ENCODE results near the gene BRSK1.

BRSK1 gene

DNA sequence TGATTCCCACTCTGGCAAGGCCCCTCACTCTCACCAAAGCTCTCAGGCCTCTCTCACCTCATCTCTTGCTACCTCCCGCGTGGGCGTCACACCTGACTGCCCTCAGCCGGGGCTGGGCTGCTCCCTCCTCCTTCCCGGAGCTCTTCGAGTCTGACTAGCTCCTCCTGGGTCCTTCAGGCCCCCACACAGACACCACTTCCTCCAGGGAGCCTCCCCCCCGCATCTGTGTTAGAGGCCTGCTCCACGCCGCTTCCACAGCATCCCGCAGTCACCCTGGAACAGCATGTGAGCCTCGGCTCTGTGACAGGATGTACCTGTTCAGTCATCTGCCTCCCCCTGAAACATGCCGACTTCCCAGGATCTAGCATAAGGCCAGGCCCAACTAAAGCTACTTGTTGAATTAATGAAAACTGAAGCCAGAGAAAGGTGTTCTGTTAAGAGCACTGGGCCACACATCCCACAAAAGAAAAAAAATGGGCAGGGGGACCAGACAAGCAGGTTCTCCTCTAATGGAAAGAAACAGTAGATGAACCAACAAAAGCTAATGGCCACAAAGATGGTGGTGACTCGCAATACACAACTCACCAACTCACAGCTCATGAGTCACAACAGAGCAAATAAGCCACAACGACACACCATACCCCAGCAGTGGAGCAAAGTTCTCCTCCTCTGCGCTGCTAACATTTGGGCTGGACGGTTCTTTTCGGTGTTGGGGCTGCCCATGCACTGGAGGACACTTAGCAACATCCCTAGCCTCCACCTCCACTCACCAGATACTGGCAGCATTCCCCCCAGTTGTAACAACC lies 28.0 kb upstream of the BRSK1 start:
- DNase-seq (ENCODE audit: low read depth), result peak; percentile 8
- Histone ChIP-seq H3K27me3 (replicated peaks; ENCODE audit: control insufficient read depth, insufficient read depth, low read length) (no peaks in the 10 kb centered on the region), H3K4me3 (ENCODE audit: low read length) (peak overlapping the region; percentile 94), H3K9me3 (ENCODE audit: control insufficient read depth, low read length) (no peaks in the 10 kb centered on the region), H3K9ac (ENCODE audit: low read length) (no peak overlapping the region), H3K36me3 (ENCODE audit: control insufficient read depth, insufficient read depth, low read length, severe bottlenecking) (no peaks in the 10 kb centered on the region), H3K4me1 (ENCODE audit: control insufficient read depth, insufficient read depth, low read length) (peaks cover 51% of the 10 kb centered on the region)

DNA sequence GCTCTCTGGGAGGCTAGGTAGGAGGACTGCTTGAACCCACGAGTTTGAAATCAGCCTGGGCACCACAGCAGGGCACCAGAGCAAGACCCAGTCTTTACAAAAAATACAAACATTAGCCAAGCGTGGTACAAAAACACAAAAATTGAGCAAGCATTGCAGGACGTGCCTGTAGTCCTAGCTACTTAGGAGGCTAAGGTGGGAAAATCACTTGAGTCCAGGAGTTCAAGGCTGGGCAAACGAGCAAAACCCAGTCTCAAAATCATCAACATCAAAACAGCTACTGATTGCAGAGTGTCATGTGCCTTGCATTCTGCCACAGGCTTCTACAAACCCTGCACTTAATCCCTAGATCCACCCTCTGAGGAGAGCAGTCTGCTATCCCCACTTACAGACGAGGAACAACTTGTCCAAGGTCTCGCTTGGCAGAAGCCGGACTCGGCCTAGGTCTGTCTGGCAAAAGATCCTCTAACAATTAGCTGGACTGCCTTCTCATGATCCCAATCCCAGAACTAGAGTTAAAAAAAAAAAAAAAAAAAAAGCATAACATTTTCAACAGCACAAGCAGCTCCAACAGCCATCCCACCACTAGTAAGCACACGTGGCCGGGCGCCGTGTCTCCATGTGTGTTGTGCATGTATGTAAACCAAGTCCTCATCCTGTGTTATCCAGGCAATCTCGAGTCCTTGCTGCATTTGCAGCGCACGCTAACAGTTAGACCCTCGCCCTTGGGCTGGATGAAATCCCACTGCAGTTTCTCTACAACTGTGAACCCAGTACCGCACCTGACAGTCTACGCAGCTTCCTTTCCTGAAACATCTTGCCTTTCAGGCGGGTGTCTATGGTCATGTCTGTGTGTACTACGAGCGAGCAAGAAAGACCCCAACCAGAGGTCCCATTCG lies 27.0 kb upstream of the BRSK1 start:
- DNase-seq (ENCODE audit: low read depth), result no peak
- no peaks in the 10 kb centered on the region for H3K36me3 ChIP-seq (ENCODE audit: control insufficient read depth, insufficient read depth, low read length, severe bottlenecking)
- peak overlapping the region; percentile 94 for H3K4me3 ChIP-seq (ENCODE audit: low read length)
- H3K9me3 ChIP-seq (ENCODE audit: control insufficient read depth, low read length), result no peaks in the 10 kb centered on the region
- H3K9ac ChIP-seq (ENCODE audit: low read length), result peak overlapping the region; percentile 99
- peaks cover 51% of the 10 kb centered on the region for H3K4me1 ChIP-seq (ENCODE audit: control insufficient read depth, insufficient read depth, low read length)
- no peaks in the 10 kb centered on the region for H3K27me3 ChIP-seq (replicated peaks; ENCODE audit: control insufficient read depth, insufficient read depth, low read length)

DNA sequence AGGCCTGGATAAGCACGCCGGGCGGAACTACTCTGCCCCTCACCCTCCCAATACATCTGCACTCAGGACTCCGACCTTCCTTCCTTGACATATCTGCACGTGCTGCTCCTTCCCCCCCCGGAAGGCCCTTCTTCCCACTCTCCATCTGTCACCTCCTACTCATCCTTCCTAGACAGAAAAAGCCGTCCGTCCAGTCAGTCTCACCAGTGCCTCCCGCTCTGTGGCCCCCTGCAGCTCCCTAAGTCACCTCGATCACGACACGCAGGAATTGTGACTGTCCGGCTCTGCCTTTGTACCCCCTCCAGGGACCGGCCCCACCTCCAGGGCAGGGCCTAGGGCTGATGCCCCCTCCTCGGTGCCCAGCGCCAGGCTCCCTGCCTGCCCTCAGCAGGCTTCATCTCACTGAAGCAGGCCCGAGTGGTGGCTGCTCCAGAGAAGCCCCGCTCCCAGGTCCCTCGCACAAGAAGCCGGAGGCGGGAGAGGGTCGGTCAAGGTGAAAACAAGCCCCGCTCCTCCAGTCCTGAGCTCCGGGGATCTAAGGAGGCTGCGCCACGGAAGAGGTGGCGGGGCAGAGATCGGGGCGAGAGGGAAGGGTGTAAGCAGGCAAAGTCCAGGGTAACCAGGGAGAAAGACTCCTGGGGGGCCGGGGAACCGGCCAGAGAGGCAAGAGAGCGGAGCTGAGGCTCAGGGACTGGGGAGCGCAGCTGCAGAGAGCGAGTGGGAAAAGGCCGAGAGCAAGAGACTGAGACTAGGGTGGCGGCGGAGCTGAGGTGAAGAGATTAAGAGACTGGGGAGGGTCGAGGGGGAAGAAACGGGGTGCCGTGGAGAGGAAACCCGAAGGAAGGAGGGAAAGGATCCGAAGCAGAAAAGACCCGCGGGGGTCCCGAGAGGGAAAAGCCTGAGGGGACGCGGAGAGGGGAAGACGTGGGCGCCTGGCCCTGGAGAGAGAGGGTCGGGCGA lies 26.1 kb upstream of the BRSK1 start:
- no peaks in the 10 kb centered on the region for H3K36me3 ChIP-seq (ENCODE audit: control insufficient read depth, insufficient read depth, low read length, severe bottlenecking)
- H3K4me3 ChIP-seq (ENCODE audit: low read length), result peak overlapping the region; percentile 94
- H3K9ac ChIP-seq (ENCODE audit: low read length), result peak overlapping the region; percentile 99
- no peaks in the 10 kb centered on the region for H3K9me3 ChIP-seq (ENCODE audit: control insufficient read depth, low read length)
- peaks cover 50% of the 10 kb centered on the region for H3K4me1 ChIP-seq (ENCODE audit: control insufficient read depth, insufficient read depth, low read length)
- peak; percentile 55 for DNase-seq (ENCODE audit: low read depth)
- H3K27me3 ChIP-seq (replicated peaks; ENCODE audit: control insufficient read depth, insufficient read depth, low read length), result no peaks in the 10 kb centered on the region

DNA sequence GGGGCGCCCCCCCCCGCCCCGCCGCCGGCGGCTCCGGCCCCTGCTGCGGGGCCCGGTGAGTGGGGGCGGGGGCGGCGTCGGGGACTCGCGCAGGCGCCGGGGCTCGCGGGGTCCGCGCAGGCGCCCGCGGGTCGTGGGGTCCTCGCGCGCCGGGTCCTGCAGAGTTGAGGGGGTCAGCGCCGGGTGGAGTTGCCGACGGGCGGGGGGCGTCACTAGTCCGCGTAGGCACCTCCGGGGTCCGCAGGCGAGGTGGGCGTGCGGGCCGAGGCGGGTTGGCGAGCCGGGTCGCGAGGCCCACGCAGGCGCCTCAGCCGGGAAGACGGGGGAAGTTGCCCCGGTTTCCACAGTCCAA lies 25.3 kb upstream of the BRSK1 start:
- Histone ChIP-seq H3K9ac (ENCODE audit: low read length) (peak overlapping the region; percentile 99), H3K4me3 (ENCODE audit: low read length) (peak overlapping the region; percentile 94), H3K27me3 (replicated peaks; ENCODE audit: control insufficient read depth, insufficient read depth, low read length) (no peaks in the 10 kb centered on the region), H3K4me1 (ENCODE audit: control insufficient read depth, insufficient read depth, low read length) (peaks cover 43% of the 10 kb centered on the region), H3K36me3 (ENCODE audit: control insufficient read depth, insufficient read depth, low read length, severe bottlenecking) (no peaks in the 10 kb centered on the region), H3K9me3 (ENCODE audit: control insufficient read depth, low read length) (no peaks in the 10 kb centered on the region)
- DNase-seq (ENCODE audit: low read depth), result peak; percentile 66

DNA sequence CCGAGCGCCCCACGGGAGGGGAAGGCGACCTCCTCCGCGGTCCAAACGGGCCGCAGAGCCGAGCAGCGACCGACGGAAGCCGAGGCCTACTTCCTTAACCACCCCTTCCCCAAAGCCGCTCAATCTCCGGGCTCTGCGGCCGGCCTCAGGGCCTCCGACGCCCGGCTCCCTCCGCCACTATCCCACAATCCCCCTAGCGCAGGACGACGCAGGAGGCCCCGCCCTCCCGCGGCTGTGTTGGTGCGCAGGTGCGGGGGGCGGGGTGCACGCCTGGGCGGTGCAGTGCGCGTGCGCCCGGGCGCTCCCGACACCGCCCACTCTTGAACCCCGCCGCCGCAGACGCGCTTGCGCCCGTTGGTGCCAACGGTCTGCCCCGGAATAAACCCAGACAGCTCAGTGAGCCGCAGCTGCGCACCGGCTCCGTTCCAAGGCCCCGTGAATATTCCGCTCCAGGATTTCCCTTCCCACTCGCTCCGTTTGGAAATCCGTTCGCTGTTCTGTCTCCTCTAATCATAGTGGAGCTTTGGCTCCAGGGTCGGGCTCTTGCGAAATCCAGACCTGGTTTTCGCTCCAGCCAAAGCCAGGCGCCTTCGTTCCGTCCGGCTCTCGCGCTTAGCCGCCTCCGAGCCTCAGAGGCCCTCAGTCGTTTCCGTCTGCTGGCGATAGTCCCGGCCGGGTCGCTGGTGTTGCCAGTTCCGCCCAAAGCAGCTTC lies 24.8 kb upstream of the BRSK1 start, which contains the start of gene PPP6R1:
Gene PPP6R1, minus strand, starts transcription at position 190 of the 712 bp plus-strand sequence. CDS start 11,914 bp downstream, outside the sequence.
- peak; percentile 100 for DNase-seq (ENCODE audit: low read depth)
- no peaks in the 10 kb centered on the region for H3K27me3 ChIP-seq (replicated peaks; ENCODE audit: control insufficient read depth, insufficient read depth, low read length)
- peaks cover 43% of the 10 kb centered on the region for H3K4me1 ChIP-seq (ENCODE audit: control insufficient read depth, insufficient read depth, low read length)
- H3K4me3 ChIP-seq (ENCODE audit: low read length), result peak within 1 kb of the TSS; percentile 94
- no peaks in the 10 kb centered on the region for H3K9me3 ChIP-seq (ENCODE audit: control insufficient read depth, low read length)
- peak within 1 kb of the TSS; percentile 99 for H3K9ac ChIP-seq (ENCODE audit: low read length)
- H3K36me3 ChIP-seq (ENCODE audit: control insufficient read depth, insufficient read depth, low read length, severe bottlenecking), result no peaks in the 10 kb centered on the region

DNA sequence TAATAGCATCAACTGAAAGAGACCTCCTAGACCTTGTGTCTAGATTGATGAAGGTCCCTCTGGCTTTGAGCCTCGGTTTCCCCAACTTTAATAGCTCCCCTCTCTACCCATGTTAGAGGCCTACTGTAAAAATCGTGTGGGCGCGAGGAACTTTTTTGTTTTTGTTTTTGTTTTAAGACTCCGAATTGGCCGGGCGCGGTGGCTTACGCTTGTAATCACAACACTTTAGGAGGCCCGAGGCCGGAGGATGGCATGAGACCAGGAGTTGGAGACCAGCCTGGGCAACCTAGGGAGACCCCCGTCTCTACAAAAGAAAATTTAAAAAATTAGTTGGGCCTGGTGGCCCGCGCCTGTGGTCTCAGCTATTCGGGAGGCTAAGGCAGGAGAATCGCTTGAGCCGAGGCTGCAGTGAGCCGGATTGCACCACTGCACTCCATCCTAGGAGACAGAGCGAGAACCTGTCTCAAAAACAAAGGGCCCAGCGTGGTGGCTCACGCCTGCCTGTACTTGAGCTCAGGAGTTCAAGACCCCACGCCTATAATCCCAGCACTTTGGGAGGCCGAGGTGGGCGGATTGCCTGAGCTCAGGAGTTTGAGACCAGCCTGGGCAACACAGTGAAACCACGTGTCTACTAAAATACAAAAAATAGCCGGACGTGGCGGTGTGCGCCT lies 24.1 kb upstream of the BRSK1 start:
- Histone ChIP-seq H3K27me3 (replicated peaks; ENCODE audit: control insufficient read depth, insufficient read depth, low read length) (no peaks in the 10 kb centered on the region), H3K4me1 (ENCODE audit: control insufficient read depth, insufficient read depth, low read length) (peaks cover 39% of the 10 kb centered on the region), H3K36me3 (ENCODE audit: control insufficient read depth, insufficient read depth, low read length, severe bottlenecking) (no peaks in the 10 kb centered on the region), H3K9me3 (ENCODE audit: control insufficient read depth, low read length) (no peaks in the 10 kb centered on the region), H3K9ac (ENCODE audit: low read length) (peak overlapping the region; percentile 99), H3K4me3 (ENCODE audit: low read length) (peak overlapping the region; percentile 94)
- no peak for DNase-seq (ENCODE audit: low read depth)

DNA sequence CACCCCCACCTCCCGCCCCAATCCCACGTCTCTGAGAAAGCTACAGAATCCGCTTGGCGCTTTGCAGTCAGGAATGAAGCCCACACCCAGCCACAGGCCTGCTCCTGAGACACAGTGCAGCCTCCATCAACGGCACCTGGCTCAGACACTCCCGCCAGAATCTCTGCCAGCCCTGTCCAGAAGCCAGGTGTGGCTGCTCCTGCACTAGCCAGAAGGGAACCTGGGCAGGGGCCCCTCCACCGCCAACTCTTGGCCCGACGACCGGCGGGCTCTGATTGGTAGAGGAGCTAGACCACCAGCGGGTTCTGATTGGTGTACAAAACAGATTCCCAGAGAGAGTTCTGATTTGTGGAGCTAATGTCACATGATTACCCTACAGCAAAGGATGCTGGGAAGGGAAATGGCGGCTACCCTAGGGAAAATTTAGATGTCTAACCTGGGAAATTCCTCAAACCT lies 22.1 kb upstream of the BRSK1 start:
- DNase-seq (ENCODE audit: low read depth), result no peak
- H3K9me3 ChIP-seq (ENCODE audit: control insufficient read depth, low read length), result no peaks in the 10 kb centered on the region

DNA sequence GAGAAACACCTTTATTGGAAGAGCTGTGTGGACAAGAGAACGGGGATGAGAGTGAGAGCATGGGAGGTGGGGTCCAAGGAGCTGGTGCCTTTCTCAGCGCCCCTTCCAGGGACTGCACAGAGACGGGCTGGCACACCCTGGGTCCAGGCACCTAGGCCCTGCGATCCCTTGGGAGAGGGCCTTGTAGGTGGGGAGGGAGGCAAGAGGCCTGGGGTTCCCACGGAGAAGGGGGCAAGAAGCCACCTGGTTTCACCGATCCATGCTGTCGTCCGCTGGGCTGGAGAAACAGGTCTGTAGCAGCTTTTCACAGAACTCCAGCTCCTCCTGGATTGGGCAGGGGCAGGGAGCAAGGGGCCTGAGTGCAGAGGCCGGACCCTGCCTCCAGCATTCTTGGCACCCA lies 21.4 kb upstream of the BRSK1 start:
- DNase-seq (ENCODE audit: low read depth), result no peak
- Histone ChIP-seq H3K4me3 (ENCODE audit: low read length) (no peak overlapping the region), H3K36me3 (ENCODE audit: control insufficient read depth, insufficient read depth, low read length, severe bottlenecking) (no peaks in the 10 kb centered on the region), H3K9me3 (ENCODE audit: control insufficient read depth, low read length) (no peaks in the 10 kb centered on the region), H3K4me1 (ENCODE audit: control insufficient read depth, insufficient read depth, low read length) (peaks cover 14% of the 10 kb centered on the region), H3K9ac (ENCODE audit: low read length) (no peak overlapping the region), H3K27me3 (replicated peaks; ENCODE audit: control insufficient read depth, insufficient read depth, low read length) (no peaks in the 10 kb centered on the region)

More for the DNA sequence above, 22.1 kb upstream of the BRSK1 start:
- Histone ChIP-seq H3K9ac (ENCODE audit: low read length) (no peak overlapping the region), H3K4me1 (ENCODE audit: control insufficient read depth, insufficient read depth, low read length) (peaks cover 20% of the 10 kb centered on the region), H3K36me3 (ENCODE audit: control insufficient read depth, insufficient read depth, low read length, severe bottlenecking) (no peaks in the 10 kb centered on the region), H3K4me3 (ENCODE audit: low read length) (no peak overlapping the region), H3K27me3 (replicated peaks; ENCODE audit: control insufficient read depth, insufficient read depth, low read length) (no peaks in the 10 kb centered on the region)

DNA sequence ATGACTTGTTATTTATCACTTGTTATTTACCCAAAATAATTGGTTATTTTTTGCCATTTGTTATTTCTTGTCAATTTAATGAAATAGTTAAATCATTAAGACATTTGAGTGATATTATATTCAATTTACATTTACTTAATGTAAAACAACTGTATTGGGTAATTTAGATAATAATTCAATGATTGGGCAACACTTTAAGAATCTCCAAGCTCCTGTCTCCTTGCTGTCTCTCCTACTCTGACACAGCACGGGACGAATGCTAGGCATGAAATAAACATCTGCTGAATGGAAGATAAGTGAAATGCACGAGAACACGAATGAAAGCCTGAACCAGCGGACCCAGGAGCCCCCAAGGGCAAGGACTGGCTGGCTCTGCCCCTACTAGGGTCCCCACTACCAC lies 19.3 kb upstream of the BRSK1 start:
- H3K4me1 ChIP-seq (ENCODE audit: control insufficient read depth, insufficient read depth, low read length), result peaks cover 8% of the 10 kb centered on the region
- H3K9me3 ChIP-seq (ENCODE audit: control insufficient read depth, low read length), result no peaks in the 10 kb centered on the region
- H3K27me3 ChIP-seq (replicated peaks; ENCODE audit: control insufficient read depth, insufficient read depth, low read length), result no peaks in the 10 kb centered on the region
- no peak overlapping the region for H3K9ac ChIP-seq (ENCODE audit: low read length)
- H3K36me3 ChIP-seq (ENCODE audit: control insufficient read depth, insufficient read depth, low read length, severe bottlenecking), result no peaks in the 10 kb centered on the region
- H3K4me3 ChIP-seq (ENCODE audit: low read length), result no peak overlapping the region
- DNase-seq (ENCODE audit: low read depth), result no peak

DNA sequence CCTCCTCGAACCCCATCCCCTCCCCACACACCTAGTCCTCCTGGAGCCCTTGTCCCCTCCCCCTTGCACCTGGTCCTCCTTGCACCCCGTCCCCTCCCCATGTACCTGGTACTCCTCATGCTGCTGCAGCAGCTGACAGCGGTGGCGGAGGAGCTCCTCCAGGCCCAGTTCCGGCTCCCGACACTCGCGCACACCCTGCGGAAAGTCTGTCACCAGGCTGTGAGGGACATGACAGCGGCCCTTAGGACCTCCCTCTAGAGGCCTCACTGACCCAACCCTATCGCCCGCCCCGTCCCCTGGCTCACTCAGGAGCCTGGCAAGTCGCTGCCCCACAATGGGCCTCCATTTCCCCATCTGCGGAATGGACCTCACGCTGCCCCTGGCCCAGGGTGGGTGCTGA lies 18.6 kb upstream of the BRSK1 start:
- no peaks in the 10 kb centered on the region for H3K9me3 ChIP-seq (ENCODE audit: control insufficient read depth, low read length)
- peaks cover 3% of the 10 kb centered on the region for H3K4me1 ChIP-seq (ENCODE audit: control insufficient read depth, insufficient read depth, low read length)
- H3K36me3 ChIP-seq (ENCODE audit: control insufficient read depth, insufficient read depth, low read length, severe bottlenecking), result no peaks in the 10 kb centered on the region
- no peaks in the 10 kb centered on the region for H3K27me3 ChIP-seq (replicated peaks; ENCODE audit: control insufficient read depth, insufficient read depth, low read length)
- no peak overlapping the region for H3K4me3 ChIP-seq (ENCODE audit: low read length)
- no peak for DNase-seq (ENCODE audit: low read depth)
- H3K9ac ChIP-seq (ENCODE audit: low read length), result no peak overlapping the region

All from adipocyte (in vitro differentiated cells).